Stimulated activated naive CD8-positive, alpha-beta T cell treated with anti-CD3 and anti-CD28 coated beads, Interleukin-15, amount 100 ng/mL, for 72 hours (primary cell): ENCODE measurements around the gene DLAT.
"Not testable (repeated sequence)": the region's sequence is repeated elsewhere in the genome, so short reads cannot be mapped to it uniquely, and the experiment has no call there.

ENCODE experiments used
- ATAC-seq: fragments of 150-1000 bp; cut with Tn5 transposase; 2 replicates; pipeline ENCODE4 v1.10.0; 2021; ENCODE audit warnings: mild to moderate bottlenecking, moderate library complexity
- DNase-seq, 2 donors: peaks; one replicate each; pipeline ENCODE4 v3.0.0; 2021 to 2022
- H3K27ac Mint-ChIP-seq, 2 donors: one replicate each; pipeline ENCODE4 v1.8.0; 2022; ENCODE audit warnings: mild to moderate bottlenecking in 2 of 2, mixed read lengths in 2 of 2, moderate library complexity in 2 of 2
- H3K27me3 Mint-ChIP-seq: one replicate; pipeline ENCODE4 v1.8.0; 2022; ENCODE audit warnings: mixed read lengths
- H3K4me1 Mint-ChIP-seq: one replicate; pipeline ENCODE4 v1.8.0; 2022; ENCODE audit warnings: mild to moderate bottlenecking, mixed read lengths
- H3K4me3 Mint-ChIP-seq, 2 donors: one replicate each; pipeline ENCODE4 v1.8.0; 2022; ENCODE audit warnings: mild to moderate bottlenecking in 2 of 2, mixed read lengths in 2 of 2, moderate library complexity in 1 of 2
- H3K9me3 Mint-ChIP-seq, 2 donors: one replicate each; pipeline ENCODE4 v1.8.0; 2022; ENCODE audit warnings: mixed read lengths in 2 of 2

DLAT gene

DNA sequence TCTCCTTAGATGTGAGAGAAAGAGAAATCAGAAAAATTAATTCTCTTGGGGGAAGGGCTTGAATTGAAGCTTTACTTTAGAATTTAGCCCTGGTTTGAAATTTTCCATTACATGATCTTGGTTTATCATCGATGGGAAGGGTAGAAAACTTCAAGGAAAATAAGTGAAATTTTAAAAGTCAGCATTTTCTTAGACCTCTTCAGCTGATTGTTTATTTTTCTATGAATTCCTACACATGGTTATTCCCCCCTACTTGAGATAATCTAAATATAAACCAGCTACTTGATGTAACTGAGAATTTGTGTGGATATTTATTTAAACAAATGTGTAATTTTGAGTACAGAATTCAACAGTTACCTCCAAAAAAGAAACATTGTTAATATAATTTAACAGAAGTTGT, 37.7 kb downstream of the DLAT start:
- Mint-ChIP-seq H3K9me3 (no peaks in the 10 kb centered on the region), H3K27me3 (peaks cover under 1% of the 10 kb centered on the region), H3K4me3 (no peak overlapping the region), H3K27ac (no peak overlapping the region), H3K4me1 (no peaks in the 10 kb centered on the region)
- no peak for ATAC-seq
- DNase-seq = no peak

DNA sequence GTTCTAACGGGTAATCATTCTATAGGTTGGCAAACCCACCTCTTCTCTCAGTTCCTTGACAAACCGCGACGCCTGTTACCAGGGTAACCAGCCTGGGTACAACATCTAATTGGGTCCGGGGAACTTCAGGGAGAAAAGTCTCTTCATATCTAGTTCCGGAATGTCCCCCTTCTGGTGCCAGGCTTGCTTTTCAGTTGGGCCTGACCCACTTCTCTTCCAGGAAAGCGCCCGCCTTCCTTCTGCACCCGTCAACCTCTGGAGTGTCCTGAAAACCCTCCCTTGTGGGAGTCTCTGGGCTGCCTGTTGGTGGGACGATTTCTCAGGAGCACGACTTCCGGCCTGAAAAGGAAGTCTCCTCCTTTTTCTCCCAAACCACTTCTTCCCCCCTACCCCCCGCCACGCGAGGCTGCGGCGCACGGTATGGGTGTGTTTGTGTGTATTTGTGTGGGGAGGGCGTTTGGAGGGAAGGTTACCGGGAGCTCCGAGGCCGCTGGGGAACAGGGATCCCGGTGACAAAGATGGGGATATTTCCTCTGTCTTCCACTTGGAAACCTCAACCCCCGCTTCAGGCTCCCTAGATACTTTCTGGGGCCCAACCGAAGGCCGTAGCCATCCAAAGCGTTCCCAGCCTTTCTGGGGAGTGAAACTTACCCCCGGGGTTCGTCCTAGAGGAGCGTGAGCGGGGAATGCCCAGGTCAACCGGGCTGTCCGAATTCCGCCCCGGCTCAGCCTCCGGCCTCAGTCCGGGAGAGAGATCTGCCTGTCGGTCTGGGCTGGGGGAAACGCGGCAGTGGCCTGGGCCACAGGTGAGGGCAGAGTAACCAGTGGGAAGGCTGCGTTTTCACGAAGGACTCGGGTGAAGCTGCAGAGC, 49.0 kb downstream of the DLAT start, which contains the start of the genes NKAPD1 and PIH1D2:
TSS of gene NKAPD1 (plus strand) at position 359 of the 871 bp plus-strand sequence. CDS start 1,276 bp downstream, outside the sequence.
TSS of gene PIH1D2 (minus strand) at position 77 of the 871 bp plus-strand sequence. CDS start 843 bp downstream, outside the sequence.
- Mint-ChIP-seq H3K27ac (peak within 1 kb of the TSS; percentile 97 to 99), H3K27me3 (peaks cover 11% of the 10 kb centered on the region), H3K4me3 (peak within 1 kb of the TSS; percentile 91 to 95), H3K9me3 (no peaks in the 10 kb centered on the region), H3K4me1 (peaks cover 24% of the 10 kb centered on the region)
- peak; percentile 96 for ATAC-seq
- DNase-seq = peak; percentile 76 to 80

DNA sequence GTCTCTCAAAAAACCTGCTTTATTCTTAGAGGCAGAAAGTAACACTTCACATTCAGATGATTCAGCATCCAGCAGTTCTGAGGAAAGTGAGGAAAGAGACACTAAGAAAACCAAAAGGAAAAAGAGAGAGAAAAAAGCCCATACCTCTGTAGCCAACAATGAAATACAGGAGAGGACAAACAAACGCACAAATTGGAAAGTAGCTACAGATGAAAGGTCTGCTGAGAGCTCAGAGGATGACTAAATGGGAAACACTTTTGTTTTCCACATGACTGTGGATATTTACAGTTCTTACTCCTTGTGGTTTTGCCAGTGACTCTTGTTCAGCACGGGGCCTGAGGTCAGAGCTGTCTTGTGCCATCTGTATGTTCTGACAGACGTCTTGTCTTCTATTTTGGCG, 57.5 kb downstream of the DLAT start:
- H3K9me3 Mint-ChIP-seq = no peaks in the 10 kb centered on the region
- H3K4me1 Mint-ChIP-seq = peaks cover 47% of the 10 kb centered on the region
- H3K27me3 Mint-ChIP-seq = no peaks in the 10 kb centered on the region
- ATAC-seq (peak; percentile 52), DNase-seq (peak in 1 of 2 donors; percentile 20)
- H3K4me3 Mint-ChIP-seq = peak overlapping the region in 1 of 2 donors; percentile 17
- H3K27ac Mint-ChIP-seq = peak overlapping the region in 1 of 2 donors; percentile 49

DNA sequence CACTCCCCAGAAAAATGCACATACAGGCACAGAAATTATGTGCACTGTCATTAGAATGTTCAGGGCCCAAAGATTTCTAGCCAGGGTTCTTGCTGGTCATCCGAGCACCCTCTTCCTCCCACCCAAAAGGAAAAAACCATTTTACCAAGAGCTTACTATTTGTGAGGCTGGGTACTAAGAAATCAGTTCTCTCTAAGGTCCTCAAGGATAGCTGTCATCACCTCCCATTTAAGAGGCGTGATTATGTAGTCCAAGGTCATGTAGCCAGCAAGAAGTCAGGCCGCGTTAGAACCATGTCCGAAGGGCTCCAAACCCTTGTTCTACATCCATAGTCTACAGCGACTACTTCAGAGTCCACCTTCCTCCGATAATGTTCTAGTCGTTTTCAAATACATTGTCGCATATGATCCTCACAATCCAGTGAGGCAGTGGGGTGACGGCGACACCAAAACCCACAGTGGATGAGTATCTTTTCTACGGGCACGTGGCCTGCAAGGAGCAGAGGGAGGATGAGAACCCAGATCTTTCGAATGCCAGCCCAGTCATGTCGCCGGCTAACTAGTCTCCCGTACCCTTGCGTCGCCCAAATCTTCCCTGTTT, 60.7 kb downstream of the DLAT start:
- H3K27ac Mint-ChIP-seq = peak overlapping the region; percentile 99 to 100
- no peaks in the 10 kb centered on the region for H3K9me3 Mint-ChIP-seq
- H3K27me3 Mint-ChIP-seq = no peaks in the 10 kb centered on the region
- H3K4me3 Mint-ChIP-seq = peak overlapping the region; percentile 96 to 99
- DNase-seq (peak in 1 of 2 donors; percentile 58), ATAC-seq (peak; percentile 75)
- peaks cover 68% of the 10 kb centered on the region for H3K4me1 Mint-ChIP-seq

DNA sequence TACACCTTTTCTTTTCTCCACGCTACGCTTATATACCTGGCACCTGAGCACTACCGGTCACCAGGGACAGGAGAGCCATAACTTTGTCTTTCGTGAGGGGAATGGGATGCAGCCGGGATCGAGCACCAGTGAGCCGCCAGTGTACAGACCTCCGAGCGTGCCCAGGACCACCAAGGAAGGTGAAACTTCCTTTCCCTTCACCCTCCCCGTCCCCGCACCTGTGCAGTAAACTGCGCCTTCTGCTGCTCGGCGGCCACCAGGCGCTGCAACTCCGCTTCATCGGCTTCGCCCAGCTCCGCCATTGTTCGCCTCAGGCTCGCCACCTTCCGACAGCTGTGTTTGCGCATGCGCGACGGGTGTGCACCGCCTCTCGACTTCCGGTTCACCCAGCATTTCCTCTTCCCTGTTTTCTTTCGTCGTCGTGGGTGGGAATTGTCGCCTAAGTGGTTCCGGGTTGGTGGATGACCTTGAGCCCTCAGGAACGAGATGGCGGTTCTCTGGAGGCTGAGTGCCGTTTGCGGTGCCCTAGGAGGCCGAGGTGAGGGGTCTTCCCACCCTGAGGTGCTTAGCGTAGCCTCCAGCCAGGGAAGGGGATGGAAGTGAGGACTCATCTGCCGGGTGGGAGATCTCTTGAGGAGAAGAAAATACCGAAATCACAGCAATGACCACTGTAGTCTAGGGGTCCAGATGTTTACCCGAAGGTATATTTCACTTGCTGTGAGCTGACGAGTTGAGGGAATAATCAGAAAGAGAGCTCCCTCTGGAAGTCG, 61.4 kb downstream of the DLAT start, which contains the start of the genes SDHD and TIMM8B:
TSS of gene SDHD (plus strand) at position 452 of the 770 bp plus-strand sequence. CDS start at position 487, 35 bp downstream.
TSS of gene TIMM8B (minus strand) at position 335 of the 770 bp plus-strand sequence. CDS start at position 302, 33 bp downstream.
- Mint-ChIP-seq H3K4me3 (peak within 1 kb of the TSS; percentile 96 to 99), H3K9me3 (no peaks in the 10 kb centered on the region), H3K27ac (peak within 1 kb of the TSS; percentile 99 to 100), H3K4me1 (peaks cover 68% of the 10 kb centered on the region), H3K27me3 (no peaks in the 10 kb centered on the region)
- DNase-seq (peak; percentile 91 to 96), ATAC-seq (peak; percentile 92)

DNA sequence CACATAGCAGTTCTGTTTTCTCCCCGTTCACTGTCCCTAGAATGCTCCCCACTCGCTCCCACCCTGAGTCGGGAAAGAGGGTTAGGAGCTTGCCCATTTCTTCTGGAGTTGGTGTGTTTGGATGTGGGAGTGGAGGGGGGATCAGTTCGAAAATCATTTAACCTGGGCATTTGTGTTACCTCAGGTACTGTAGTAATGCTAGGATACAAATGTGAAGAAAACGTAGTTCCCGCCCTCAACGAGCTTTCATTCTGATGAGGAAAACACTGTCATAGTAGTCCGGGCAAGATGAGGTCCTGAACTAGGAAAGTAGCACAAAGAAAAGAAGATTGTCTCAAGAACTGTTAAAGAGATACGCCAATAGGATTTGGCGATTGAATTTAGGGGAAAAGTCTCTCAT, 62.0 kb downstream of the DLAT start:
- peaks cover 66% of the 10 kb centered on the region for H3K4me1 Mint-ChIP-seq
- ATAC-seq (no peak), DNase-seq (no peak)
- peak overlapping the region; percentile 96 to 99 for H3K4me3 Mint-ChIP-seq
- no peaks in the 10 kb centered on the region for H3K9me3 Mint-ChIP-seq
- peak overlapping the region; percentile 99 to 100 for H3K27ac Mint-ChIP-seq
- no peaks in the 10 kb centered on the region for H3K27me3 Mint-ChIP-seq

DNA sequence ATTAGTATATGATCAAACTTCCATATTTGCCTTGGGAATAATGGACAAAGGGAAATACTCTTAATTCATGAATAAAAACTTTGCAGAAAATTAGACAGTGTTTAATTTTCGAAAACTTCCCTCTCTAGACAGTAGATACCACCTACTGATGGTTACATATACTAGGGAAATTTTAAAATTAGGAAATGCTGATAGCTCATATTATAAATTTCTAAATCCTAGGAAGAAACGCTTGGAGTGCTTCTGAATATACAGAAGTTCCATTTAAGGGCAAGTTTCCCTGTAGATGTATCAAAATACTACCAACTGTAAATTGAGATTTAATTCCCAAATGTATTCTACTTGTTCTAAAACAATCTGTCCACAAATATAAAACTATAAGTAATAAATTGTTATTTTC, 70.1 kb downstream of the DLAT start:
- DNase-seq, H3K4me3 Mint-ChIP-seq, H3K27ac Mint-ChIP-seq, H3K9me3 Mint-ChIP-seq, ATAC-seq, H3K4me1 Mint-ChIP-seq, H3K27me3 Mint-ChIP-seq: not testable (repeated sequence)

DNA sequence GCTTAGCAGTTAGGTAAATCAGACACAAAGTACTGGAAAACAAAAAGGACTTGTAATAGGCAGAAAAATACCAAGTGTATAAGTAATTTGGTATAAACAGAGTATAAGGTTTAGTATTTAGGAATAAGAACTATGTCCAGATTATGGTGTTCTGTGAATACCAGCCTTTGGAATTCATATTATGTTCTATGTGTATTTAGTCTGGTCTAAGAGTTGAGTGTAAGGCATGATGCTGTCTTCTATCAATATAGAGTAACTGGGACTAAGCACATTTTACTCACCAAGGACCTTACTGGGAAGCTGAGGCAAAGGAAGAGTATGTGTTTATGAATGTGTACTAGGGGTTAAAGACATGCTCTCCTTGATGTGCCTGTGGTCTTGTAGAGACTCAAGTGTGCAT, 71.0 kb downstream of the DLAT start:
- no peaks in the 10 kb centered on the region for H3K4me1 Mint-ChIP-seq
- H3K4me3 Mint-ChIP-seq = no peak overlapping the region
- H3K27me3 Mint-ChIP-seq = no peaks in the 10 kb centered on the region
- DNase-seq (no peak), ATAC-seq (no peak)
- peak overlapping the region in 1 of 2 donors; percentile 27 for H3K27ac Mint-ChIP-seq
- no peaks in the 10 kb centered on the region for H3K9me3 Mint-ChIP-seq

DNA sequence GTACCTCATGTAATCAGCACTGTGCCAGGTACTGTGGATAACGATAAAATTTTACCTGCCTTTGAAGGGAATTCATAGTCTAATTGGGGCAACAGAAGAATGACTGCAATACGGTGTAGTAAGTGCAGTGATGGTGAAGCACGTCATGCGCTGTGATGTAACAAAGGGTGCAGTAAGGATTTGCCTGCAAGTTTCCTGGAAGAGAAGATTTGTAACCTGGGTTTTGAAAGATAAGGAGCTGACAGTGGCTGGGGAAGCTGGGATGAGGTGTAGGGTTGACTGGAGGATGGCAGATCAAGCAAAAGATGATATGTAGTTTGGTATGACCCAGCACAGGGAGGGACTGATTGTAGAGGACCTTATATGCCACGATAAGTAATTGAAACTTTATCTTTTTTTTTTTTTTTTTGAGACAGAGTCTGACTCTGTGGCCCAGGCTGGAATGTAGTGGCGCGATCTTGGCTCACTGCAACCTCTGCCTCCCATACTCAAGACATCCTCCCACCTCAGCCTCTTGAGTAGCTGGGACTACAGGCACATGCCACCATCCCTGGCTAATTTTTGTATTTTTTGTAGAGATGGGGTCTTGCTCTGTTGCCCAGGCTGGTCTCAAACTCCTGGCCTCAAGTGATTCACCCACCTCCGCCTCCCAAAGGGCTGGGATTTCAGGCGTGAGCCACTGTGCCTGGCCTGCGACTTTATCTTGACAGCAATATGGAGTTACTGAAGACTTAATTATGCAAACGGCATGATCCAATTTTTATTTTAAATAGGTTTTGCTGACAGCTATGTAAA, 72.7 kb downstream of the DLAT start:
- no peaks in the 10 kb centered on the region for H3K4me1 Mint-ChIP-seq
- no peaks in the 10 kb centered on the region for H3K9me3 Mint-ChIP-seq
- peak overlapping the region in 1 of 2 donors; percentile 16 for H3K27ac Mint-ChIP-seq
- H3K4me3 Mint-ChIP-seq = no peak overlapping the region
- DNase-seq (no peak), ATAC-seq (no peak)
- H3K27me3 Mint-ChIP-seq = no peaks in the 10 kb centered on the region

DNA sequence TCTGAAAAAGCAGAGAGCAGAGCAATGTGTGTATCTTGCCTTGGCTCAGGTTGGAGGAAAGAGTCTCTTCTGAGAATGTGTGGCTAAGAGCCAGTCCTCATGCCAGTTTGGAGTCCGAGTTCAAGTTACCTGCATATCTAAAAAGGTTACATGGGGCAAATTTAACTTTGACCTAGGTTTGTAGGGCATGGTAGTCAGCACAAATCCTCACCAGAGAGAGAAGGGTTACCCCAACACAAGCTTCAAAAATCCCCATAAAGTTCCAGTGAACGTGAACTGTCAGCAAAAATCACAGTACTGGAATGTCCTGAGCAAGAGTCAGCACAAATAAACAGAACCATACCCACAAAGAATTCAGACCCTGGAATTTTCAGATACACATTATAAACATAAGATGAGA, 75.3 kb downstream of the DLAT start:
- DNase-seq (no peak), ATAC-seq (no peak)
- Mint-ChIP-seq H3K27me3 (no peaks in the 10 kb centered on the region), H3K4me3 (no peak overlapping the region), H3K4me1 (no peaks in the 10 kb centered on the region), H3K27ac (peak overlapping the region in 1 of 2 donors; percentile 9), H3K9me3 (no peaks in the 10 kb centered on the region)

DNA sequence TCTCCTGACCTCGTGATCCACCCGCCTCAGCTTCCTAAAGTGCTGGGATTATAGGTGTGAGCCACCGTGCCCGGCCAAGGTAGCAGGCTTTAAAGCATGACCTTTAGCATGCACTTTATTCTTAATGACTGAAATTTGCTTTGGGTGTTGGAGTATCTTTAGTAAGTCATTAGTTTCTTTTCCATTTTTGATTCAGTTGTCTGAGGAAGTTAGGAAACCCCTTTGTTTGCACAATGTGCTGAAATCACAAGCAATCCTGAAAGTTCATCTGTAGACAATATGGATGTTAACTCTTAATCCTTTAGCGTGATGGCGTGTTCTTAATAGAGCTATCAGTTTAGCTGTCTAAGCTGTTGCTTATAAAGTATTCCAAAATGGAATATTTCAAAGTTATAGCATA, 78.2 kb downstream of the DLAT start:
- ATAC-seq = no peak
- Mint-ChIP-seq H3K9me3 (no peaks in the 10 kb centered on the region), H3K4me3 (no peak overlapping the region), H3K27me3 (no peaks in the 10 kb centered on the region), H3K27ac (peak overlapping the region in 1 of 2 donors; percentile 42), H3K4me1 (no peaks in the 10 kb centered on the region)
- no peak for DNase-seq

DNA sequence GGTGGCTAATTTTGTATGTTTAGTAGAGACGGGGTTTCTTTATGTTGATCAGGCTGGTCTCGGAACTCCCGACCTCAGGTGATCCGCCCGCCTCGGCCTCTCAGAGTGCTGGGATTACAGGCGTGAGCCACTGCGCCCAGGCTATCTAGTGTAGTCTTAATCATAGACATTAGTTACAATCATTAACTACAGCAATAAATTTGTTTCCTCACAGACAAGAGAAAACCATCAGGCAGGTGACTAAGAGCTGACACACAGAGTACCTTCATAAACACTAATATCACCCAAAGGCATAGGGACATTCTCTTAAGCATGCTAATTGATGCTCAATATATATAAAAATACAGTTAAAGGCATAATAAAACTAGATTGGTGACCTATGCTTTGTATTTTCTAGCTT, 80.9 kb downstream of the DLAT start:
- H3K4me1 Mint-ChIP-seq = no peaks in the 10 kb centered on the region

More for the DNA sequence above, 80.9 kb downstream of the DLAT start:
- Mint-ChIP-seq H3K27ac (no peak overlapping the region), H3K4me3 (no peak overlapping the region), H3K9me3 (no peaks in the 10 kb centered on the region), H3K27me3 (no peaks in the 10 kb centered on the region)
- ATAC-seq = no peak
- DNase-seq = no peak
